ENCODE measurements around the gene ZNF580. TPM values are rescaled to one million over a fixed set of nuclear protein-coding genes. Genes with fewer than 3 reads are reported as not detected.

Gene ZNF580
- total and polyA plus RNA-seq, 2 of the 13 experiments (the other 11 are each of a cell fraction or from before 2014, with no cell fraction given), result 4.4 to 6.0 TPM

DNA sequence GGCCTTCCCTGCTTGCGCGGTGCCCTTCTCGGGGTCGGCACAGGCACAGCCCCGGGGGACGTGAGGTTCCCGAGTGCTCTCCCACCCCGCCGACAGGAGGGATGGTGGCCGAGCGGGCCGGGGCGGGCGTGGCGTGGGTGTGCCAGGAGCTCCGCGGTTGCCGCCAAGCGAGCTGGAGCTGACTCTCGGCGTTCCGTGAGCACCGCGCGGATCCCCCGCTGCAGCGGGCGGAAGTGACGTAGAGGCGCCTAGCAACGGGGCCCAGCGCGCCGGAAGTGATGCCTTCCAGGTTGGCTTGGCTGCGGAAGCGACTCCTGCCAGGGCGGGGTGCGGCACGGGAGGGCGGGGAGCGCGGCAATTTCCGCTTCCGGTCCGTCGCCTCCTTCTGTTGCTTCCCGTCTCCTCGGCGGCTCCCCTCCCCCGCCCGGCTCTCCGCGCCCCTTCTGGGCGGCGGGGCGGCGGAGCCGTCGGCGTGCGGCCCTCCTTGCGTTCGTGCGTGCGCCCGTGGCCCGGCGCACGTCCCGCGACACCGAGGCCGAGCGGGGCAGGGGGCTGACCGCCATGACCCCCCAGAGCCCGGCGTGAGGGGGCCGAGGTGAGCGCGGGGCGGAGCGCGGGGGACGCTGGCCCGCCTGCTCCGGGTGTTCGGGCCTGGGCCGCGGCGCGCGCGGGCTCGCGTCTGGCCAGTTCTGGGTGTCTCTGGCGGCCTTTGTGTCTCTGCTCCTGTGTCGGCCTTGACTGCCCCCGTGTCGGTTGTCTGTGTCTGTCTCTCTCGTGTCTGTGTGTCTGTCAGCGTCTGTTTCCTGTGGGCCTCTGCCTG, 34.2 kb downstream of the ZNF580 start, which contains the start of gene EPN1 (continued):
- TF ChIP-seq, protein P1, sequence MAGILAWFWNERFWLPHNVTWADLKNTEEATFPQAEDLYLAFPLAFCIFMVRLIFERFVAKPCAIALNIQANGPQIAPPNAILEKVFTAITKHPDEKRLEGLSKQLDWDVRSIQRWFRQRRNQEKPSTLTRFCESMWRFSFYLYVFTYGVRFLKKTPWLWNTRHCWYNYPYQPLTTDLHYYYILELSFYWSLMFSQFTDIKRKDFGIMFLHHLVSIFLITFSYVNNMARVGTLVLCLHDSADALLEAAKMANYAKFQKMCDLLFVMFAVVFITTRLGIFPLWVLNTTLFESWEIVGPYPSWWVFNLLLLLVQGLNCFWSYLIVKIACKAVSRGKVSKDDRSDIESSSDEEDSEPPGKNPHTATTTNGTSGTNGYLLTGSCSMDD (CRISPR knock-in tag; IDR thresholded peaks at IDR 0.05), result no peak
- TF ChIP-seq, protein P2, sequence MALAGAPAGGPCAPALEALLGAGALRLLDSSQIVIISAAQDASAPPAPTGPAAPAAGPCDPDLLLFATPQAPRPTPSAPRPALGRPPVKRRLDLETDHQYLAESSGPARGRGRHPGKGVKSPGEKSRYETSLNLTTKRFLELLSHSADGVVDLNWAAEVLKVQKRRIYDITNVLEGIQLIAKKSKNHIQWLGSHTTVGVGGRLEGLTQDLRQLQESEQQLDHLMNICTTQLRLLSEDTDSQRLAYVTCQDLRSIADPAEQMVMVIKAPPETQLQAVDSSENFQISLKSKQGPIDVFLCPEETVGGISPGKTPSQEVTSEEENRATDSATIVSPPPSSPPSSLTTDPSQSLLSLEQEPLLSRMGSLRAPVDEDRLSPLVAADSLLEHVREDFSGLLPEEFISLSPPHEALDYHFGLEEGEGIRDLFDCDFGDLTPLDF (CRISPR knock-in tag; IDR thresholded peaks at IDR 0.05), result no peak
- TF ChIP-seq, protein P3, sequence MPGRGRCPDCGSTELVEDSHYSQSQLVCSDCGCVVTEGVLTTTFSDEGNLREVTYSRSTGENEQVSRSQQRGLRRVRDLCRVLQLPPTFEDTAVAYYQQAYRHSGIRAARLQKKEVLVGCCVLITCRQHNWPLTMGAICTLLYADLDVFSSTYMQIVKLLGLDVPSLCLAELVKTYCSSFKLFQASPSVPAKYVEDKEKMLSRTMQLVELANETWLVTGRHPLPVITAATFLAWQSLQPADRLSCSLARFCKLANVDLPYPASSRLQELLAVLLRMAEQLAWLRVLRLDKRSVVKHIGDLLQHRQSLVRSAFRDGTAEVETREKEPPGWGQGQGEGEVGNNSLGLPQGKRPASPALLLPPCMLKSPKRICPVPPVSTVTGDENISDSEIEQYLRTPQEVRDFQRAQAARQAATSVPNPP (CRISPR knock-in tag; IDR thresholded peaks at IDR 0.05), result 0 out of 2 replicates have a peak, but pooled peaks have one; percentile 57
- peak; percentile 68 for TF ChIP-seq HNRNPK (IDR thresholded peaks at IDR 0.05; ENCODE audit: low read depth, low read length, poor library complexity, severe bottlenecking)
- TF ChIP-seq, protein P4, sequence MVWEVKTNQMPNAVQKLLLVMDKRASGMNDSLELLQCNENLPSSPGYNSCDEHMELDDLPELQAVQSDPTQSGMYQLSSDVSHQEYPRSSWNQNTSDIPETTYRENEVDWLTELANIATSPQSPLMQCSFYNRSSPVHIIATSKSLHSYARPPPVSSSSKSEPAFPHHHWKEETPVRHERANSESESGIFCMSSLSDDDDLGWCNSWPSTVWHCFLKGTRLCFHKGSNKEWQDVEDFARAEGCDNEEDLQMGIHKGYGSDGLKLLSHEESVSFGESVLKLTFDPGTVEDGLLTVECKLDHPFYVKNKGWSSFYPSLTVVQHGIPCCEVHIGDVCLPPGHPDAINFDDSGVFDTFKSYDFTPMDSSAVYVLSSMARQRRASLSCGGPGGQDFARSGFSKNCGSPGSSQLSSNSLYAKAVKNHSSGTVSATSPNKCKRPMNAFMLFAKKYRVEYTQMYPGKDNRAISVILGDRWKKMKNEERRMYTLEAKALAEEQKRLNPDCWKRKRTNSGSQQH (CRISPR knock-in tag; IDR thresholded peaks at IDR 0.05; ENCODE audit: low read depth), result no peak; the same call in 1 of the 2 replicates
- TF ChIP-seq ZNF703 (CRISPR knock-in tag; IDR thresholded peaks at IDR 0.05; ENCODE audit: borderline replicate concordance), result no peak
- peak; percentile 88 for TF ChIP-seq KMT2A (CRISPR knock-in tag; IDR thresholded peaks at IDR 0.05)
- TF ChIP-seq EEA1 (CRISPR knock-in tag; IDR thresholded peaks at IDR 0.05; ENCODE audit: borderline replicate concordance), result no peak
- TF ChIP-seq, protein P5, sequence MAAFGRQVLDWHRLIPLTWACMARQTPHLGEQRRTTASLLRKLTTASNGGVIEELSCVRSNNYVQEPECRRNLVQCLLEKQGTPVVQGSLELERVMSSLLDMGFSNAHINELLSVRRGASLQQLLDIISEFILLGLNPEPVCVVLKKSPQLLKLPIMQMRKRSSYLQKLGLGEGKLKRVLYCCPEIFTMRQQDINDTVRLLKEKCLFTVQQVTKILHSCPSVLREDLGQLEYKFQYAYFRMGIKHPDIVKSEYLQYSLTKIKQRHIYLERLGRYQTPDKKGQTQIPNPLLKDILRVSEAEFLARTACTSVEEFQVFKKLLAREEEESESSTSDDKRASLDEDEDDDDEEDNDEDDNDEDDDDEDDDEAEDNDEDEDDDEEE (CRISPR knock-in tag; IDR thresholded peaks at IDR 0.05), result no peak
- TF ChIP-seq PITX1 (CRISPR knock-in tag; IDR thresholded peaks at IDR 0.05), result peak; percentile 31; the same call in 1 of the 2 replicates
- TF ChIP-seq TBX3 (IDR thresholded peaks at IDR 0.05; ENCODE audit: borderline replicate concordance), result no peak
- no peak for TF ChIP-seq SRSF1 (optimal IDR thresholded peaks at IDR 0.05; ENCODE audit: low read depth, low read length)
- TF ChIP-seq, protein P6, sequence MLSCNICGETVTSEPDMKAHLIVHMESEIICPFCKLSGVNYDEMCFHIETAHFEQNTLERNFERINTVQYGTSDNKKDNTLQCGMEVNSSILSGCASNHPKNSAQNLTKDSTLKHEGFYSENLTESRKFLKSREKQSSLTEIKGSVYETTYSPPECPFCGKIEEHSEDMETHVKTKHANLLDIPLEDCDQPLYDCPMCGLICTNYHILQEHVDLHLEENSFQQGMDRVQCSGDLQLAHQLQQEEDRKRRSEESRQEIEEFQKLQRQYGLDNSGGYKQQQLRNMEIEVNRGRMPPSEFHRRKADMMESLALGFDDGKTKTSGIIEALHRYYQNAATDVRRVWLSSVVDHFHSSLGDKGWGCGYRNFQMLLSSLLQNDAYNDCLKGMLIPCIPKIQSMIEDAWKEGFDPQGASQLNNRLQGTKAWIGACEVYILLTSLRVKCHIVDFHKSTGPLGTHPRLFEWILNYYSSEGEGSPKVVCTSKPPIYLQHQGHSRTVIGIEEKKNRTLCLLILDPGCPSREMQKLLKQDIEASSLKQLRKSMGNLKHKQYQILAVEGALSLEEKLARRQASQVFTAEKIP (CRISPR knock-in tag; IDR thresholded peaks at IDR 0.05; ENCODE audit: borderline replicate concordance), result no peak
- TF ChIP-seq ZFP82 (CRISPR knock-in tag; IDR thresholded peaks at IDR 0.05; ENCODE audit: borderline replicate concordance), result 0 out of 2 replicates have a peak, but pooled peaks have one; percentile 71
- TF ChIP-seq, protein P7, sequence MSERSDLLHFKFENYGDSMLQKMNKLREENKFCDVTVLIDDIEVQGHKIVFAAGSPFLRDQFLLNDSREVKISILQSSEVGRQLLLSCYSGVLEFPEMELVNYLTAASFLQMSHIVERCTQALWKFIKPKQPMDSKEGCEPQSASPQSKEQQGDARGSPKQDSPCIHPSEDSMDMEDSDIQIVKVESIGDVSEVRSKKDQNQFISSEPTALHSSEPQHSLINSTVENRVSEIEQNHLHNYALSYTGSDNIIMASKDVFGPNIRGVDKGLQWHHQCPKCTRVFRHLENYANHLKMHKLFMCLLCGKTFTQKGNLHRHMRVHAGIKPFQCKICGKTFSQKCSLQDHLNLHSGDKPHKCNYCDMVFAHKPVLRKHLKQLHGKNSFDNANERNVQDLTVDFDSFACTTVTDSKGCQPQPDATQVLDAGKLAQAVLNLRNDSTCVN (CRISPR knock-in tag; IDR thresholded peaks at IDR 0.05; ENCODE audit: borderline replicate concordance), result 0 out of 2 replicates have a peak, but pooled peaks have one; percentile 54
- no peak for TF ChIP-seq ZNF549 (CRISPR knock-in tag; IDR thresholded peaks at IDR 0.05)
- peak; percentile 99 for TF ChIP-seq ZNF672 (CRISPR knock-in tag; IDR thresholded peaks at IDR 0.05)
- TF ChIP-seq ELF3 (CRISPR knock-in tag; IDR thresholded peaks at IDR 0.05), result peak; percentile 92
- peak; percentile 48 for TF ChIP-seq RAD21 (CRISPR knock-in tag; IDR thresholded peaks at IDR 0.05)
- no peak for TF ChIP-seq ZNF3 (CRISPR knock-in tag; IDR thresholded peaks at IDR 0.05)
